ENCODE data around the gene BPIFA1.

BPIFA1 gene

DNA sequence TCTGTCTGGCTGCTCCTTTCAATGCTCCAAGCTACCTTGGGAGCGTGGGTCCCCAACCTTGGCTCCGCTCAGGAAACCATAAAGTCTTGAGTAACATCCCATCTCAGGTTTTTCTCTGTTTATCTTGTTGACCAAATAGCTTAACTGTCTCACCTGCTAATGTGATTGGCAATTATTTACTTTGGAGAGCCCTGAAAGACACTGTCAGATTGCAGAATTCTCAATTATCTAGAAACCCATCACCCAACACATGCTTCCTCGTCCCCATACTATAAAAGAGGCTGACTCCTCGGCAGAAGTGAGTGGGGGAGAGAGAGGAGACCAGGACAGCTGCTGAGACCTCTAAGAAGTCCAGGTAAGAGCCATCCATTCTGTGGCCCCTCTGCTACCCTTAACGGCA is at the start of gene BPIFA1:
Gene BPIFA1 (plus strand): TSS at position 301 of the 400 bp plus-strand sequence. CDS start 1,716 bp downstream, outside the sequence.
- no peak for DNase-seq

DNA sequence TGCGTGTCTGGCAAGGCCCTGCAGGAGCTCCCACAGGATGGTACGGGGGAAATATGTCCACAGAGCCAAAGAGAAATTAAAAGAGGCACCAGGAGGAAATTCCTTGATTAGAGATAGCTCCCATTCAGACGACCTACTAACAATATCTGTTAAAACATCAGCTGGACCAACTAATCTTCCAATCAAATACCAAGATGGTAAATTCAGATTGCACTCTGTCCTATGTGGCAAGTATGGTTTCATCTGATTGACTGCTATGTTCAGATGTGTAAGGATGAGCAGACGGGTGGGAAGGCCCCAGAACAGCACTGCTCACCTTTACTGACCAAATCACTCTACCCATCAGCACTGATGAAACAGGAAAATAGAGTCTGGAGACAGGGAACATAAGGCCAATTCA is 48.3 kb upstream of the BPIFA1 start:
- DNase-seq: no peak

- DNase-seq: no peak
These were observed 47.4 kb upstream of the BPIFA1 start for GRCh38 chr20:33188421-33188820.

- no peak for DNase-seq
These were observed 44.3 kb upstream of the BPIFA1 start for GRCh38 chr20:33191484-33191883.

- no peak for DNase-seq
These were observed 43.8 kb upstream of the BPIFA1 start for GRCh38 chr20:33191955-33192354.

DNA sequence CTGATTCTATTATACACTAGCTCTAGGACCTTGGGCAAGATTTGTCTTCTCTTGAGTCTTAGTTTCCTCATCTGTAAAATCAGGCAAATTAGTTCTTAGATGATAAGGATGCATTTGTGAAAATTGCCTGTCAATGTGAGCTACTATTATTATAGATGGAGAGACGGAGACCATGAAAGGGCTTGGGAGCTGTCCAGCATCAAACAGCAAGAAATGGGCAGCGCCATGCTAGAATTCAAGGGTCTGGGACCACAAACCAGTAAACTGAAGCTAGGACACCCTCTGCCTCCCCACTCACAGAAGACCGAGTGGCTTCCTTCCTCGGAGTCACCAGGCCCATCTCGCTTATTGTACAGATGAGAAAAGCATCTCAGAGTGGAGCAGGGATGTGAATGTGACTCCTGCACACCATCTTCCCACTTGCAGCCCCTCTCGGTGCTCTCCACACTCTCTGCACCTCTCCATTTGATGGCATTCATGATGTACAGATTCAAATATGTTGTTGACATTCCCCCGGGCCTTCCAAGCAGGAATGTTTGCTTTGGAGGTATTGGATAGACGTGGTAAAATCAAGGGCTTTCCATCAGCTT is 42.8 kb upstream of the BPIFA1 start:
- DNase-seq: no peak

GRCh38 chr20:33199026-33199425 is 36.8 kb upstream of the BPIFA1 start:
- no peak for DNase-seq

GRCh38 chr20:33202451-33202850 is 33.3 kb upstream of the BPIFA1 start:
- DNase-seq: no peak

- no peak for DNase-seq
These were observed 32.4 kb upstream of the BPIFA1 start for GRCh38 chr20:33203444-33203843.

DNA sequence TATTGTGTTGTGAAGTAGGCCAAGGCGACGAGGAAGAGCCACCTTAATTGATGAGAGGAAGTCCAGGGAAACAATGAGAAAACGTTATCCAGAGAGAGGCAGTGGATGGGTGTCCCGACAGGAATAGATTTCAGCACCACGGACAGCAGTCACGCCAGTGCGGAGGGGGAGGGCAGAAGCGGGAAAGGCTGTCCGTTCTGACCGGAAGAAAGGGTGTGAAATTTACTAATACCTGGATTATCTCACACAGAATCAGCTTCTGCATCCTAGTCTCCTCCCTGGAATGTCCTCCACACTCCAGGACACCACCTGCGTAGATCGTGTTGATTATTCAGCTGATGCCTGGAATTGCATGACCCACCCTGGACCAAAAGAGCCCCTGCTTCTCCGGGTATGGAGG is 26.0 kb upstream of the BPIFA1 start:
- peak; percentile 64 for DNase-seq

DNA sequence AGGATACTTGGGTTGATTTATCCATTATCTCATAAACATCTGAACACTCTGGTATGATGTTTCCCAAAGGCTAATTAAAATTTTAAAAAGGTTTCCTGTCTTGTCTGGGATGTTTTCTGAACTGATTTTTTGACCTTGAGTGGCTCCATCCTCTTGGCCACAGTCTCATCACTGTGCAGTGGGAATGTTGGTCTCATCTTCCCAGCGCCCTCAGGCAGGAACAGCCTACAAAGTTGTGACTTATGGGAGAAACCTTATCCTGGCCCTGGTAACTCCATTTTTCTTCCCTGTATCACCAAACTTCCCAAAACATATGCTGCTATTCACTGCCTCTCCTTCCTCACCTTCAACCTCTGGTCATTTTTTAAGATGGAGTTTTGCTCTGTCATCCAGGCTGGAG is 25.4 kb upstream of the BPIFA1 start:
- no peak for DNase-seq

DNA sequence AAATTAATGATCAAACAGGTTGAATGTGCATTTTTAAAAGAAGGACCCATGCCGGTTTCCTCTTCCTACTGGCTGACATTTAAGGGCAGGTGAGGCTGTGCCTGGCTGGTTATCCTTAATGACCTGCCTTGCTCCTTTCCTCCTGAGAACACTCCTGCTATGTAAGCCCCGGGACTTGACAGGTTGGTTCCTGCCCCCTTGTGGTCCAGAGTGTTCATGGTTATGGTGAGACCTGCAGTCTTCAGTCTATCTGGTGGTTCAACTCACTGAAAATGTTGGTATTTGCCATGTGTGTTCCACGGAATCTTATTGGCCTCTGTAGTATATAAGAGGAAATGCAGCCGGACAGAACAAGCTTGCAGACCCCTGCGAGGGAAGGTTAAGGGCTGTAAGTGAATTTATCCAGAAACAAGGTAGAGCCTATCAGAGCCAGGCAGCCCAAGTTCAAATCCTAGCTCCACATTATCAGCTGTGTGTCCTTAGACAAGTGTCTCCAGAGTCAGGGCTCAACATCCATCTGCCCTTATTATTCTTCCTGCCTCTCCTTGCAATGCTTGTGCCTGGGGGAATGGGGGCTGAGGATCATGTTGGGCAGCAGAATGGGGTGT is 23.9 kb upstream of the BPIFA1 start:
- DNase-seq: peak; percentile 22

- DNase-seq: no peak
These were observed 18.7 kb upstream of the BPIFA1 start, which contains the start of gene BPIFA3 for GRCh38 chr20:33217052-33217451. BPIFA3 (plus strand) TSS chr20:33217352; CDS start chr20:33217537, 185 bp downstream.

DNA sequence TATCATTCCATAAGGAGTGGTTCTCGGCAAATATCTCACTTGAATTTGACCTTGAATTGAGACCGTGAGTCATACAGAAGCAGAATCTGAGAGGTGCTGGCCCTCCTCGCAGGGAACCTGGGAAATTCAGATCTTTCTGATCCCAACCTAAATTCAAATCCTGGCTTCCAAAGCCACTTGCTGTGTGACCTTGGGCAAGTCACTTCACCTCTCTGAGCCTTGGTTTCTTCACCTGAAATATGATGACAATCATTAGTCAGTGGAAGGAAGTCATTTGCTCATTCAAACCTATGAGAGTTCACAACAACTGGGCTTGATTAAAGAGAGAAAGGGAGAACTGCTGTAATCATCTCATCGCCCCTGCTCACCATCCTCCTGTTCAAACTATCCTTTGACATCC is 11.4 kb upstream of the BPIFA1 start:
- DNase-seq: no peak

GRCh38 chr20:33229843-33230242 is 6.0 kb upstream of the BPIFA1 start:
- DNase-seq: no peak

DNA sequence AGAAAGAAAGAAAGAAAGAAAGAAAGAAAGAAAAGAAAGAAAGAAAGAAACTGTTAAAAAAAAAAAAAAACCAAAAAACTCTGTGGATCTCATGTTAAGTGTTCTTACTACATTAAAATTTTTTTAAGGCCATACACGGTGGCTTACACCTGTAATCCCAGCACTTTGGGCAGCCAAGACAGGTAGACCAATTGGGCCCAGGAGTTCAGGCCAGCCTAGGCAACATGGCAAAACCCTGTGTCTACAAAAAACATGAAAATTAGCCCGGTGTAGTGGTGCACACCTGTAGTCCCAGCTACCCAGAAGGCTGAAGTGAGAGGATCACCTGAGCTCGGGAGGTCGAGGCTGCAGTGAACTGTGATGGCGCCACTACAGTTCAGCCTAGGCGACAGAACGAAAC is 4.6 kb upstream of the BPIFA1 start:
- DNase-seq: no peak

- DNase-seq: no peak
These were observed 3.2 kb upstream of the BPIFA1 start for GRCh38 chr20:33232486-33233072.

GRCh38 chr20:33233129-33233774 is 2.5 kb upstream of the BPIFA1 start:
- no peak for DNase-seq

DNA sequence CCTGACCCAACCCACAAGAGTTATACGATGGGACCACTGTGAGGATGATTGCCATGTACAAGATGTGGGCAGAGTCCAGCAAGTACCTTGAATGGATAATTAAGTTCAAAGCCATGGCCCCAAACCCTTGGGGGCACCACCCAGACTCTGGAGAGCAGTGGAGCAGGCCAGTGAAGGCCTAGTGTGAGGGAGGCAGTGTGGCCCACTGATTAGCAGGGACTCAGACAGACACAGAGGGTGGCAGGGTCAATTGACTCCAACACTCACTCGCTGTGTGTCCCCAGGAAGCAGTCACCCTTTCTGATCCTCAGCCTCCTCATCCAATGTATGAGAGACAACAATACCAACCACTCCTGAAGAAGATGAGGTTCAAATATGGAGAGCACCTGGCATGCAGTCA is 1.7 kb upstream of the BPIFA1 start:
- DNase-seq: no peak

- DNase-seq: no peak
These were observed 555 bp downstream of the BPIFA1 start for GRCh38 chr20:33236351-33236750.

DNA sequence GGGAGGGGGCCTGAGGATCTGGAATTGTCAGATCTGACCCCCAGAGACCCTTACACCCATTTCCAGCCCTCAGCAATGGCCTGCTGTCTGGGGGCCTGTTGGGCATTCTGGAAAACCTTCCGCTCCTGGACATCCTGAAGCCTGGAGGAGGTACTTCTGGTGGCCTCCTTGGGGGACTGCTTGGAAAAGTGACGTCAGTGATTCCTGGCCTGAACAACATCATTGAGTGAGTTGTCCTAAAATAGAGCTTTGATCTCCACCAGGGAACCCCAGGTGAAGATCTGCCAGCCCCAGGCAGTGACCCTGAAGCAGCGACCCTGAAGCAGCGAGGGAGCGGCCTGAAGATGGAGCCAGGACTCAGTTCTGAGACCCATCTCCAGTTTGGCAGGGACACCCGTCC is 2.2 kb downstream of the BPIFA1 start:
- DNase-seq: no peak

- no peak for DNase-seq
These were observed 3.6 kb downstream of the BPIFA1 start for GRCh38 chr20:33239418-33239817.

DNA sequence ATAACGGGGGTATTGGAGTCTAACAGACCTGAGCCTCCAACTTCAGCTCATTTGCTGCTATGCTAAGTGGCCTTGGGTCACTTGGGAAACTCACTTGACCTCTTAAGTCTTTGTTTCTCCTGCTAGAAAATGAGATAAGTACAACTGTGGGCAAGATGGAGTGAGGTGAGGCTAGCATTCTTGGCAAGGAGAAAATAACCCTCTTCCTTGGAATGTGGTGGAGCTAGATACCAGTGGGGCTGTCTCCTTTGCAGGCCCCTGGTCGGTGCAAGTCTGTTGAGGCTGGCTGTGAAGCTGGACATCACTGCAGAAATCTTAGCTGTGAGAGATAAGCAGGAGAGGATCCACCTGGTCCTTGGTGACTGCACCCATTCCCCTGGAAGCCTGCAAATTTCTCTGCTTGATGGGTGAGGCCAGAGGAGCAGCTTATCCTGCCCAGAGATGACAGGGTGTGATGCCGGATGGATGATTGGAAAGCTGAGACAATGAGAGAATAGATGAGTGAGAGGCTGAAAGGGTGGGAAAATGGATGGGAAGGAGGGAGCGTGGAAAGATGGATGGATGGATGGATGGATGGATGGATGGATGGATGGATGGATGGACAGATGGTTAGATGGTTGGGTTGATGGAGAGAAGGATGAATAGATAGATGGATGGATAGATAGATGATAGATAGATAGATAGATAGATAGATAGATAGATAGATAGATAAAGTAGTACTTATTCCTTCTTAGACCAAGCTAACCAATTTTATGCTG is 4.4 kb downstream of the BPIFA1 start:
- no peak for DNase-seq

Measured in retina (tissue), 1 donor.